Measurements from ENCODE around the gene ANXA6.
A peak's percentile ranks its signal among the peaks of the same experiment; 100 is the strongest.
"Not testable (repeated sequence)": the region's sequence is repeated elsewhere in the genome, so short reads cannot be mapped to it uniquely, and the experiment has no call there.

The ANXA6 gene

DNA sequence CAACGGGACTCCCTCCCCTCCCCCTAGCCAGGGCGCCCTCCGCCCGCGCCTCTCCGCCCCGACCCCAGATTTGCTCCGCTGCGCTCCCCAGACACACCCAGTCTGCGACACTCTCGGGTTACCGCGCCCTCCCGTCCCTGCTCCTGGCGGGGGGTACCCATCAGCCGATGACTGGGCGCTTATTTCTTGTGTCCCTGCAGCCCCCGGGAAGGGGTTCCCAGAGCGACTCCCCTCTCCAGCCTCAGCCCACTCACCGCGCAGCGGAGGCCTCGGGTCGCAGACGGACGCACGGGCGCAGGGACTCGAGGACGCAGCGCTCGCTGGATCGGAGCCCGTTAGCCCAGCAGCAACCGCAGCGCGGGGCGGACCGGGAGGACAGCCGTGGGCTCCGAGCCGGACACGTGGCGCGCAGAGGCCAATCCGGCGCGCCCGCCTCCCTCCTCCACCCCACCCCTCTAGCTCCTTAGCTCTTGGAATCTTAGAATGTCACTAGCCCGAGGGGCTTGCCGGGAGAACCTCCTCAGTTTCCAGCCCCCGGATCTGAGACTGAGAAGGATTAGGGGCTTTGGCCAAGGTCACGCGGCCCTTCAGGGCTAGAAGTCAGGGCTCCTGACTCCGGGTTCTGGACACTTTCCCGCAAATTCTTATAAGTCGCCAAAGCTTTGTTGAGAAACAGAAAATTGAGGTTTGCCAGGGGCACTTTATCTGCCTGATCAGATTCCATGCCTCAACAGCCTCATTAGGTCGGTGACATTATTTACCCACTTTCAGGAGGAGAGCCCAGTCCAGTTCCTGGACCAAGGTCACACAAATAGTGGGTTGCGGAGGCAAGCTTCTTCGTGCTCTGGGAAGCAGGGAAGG, at the start of gene ANXA6:
ANXA6 (minus strand) TSS at position 354 of the 861 bp plus-strand sequence. CDS start 9,878 bp downstream, outside the sequence.
- DNase-seq = peak; percentile 54

DNA sequence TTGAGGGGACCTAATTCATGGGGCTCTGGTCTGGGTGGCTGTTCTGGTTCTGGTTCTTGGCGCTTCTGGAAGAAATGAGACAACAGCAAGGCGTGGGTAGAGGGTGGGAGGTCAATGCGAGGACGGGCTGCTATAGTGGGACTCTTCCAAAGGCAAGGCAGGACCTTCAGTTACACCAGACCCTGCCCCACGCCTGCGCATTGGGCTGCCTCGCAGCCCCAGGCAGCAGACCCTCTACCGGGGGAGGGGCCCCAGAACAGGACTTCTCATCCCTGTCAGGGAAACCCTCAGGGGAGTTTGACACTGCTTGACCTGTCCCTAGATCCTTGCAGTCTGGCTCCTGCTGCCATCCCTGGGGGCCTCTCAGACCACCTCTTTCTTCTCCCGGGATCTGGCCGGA, 47.8 kb upstream of the ANXA6 start:
- no peak for DNase-seq

DNA sequence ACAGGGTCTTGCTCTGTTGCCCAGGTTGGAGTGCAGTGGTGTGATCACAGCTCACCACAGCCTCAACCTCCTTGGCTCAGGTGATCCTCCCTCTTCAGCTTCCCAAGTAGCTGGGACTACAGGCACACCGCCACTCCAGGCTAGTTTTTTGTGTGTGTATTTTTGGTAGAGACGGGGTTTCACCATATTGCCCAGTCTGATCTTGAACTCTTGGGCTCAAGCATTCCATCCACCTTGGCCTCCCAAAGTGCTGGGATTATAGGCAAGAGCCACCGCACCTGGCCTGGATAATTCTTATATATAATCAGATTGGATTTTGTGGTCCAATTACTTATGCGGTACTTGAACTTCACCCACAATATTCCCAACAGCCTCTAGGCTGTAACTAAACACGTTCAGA, 46.5 kb upstream of the ANXA6 start:
- no peak for DNase-seq

DNA sequence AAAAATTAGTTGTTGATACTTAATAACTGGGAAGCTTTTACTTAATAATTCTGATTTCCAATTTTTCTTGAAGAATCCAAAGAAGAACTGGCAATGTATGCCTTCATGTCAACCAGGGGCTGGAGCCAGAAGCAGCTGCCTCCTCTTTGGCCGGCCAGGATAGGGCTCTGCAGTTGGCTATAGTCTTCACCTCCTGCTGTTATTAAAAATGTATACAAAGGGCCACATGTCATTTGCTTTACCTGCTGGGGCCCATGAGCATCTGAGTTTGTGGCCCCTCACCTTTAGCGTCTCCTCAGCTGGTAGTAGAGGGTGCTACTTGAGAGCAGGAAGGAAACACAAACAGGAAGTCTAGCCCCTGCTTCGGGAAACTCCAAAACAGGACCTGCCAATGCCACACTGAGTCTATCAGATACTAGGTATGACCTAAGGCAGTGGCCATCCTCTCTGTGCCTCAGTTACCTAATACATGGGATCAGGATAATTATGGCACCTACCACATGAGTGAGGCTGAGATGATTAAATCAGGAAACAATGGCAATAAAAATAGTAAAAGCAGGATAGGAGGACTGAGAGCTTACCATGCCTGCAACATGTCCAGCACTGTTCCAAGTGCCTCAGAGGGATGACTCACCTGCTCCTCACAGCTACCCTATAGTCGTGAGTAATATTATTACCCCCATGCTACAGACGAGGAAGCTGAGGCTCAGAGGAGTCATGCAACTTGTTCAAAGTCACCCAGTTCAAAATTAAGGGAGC, 45.0 kb upstream of the ANXA6 start:
- peak; percentile 17 for DNase-seq

DNA sequence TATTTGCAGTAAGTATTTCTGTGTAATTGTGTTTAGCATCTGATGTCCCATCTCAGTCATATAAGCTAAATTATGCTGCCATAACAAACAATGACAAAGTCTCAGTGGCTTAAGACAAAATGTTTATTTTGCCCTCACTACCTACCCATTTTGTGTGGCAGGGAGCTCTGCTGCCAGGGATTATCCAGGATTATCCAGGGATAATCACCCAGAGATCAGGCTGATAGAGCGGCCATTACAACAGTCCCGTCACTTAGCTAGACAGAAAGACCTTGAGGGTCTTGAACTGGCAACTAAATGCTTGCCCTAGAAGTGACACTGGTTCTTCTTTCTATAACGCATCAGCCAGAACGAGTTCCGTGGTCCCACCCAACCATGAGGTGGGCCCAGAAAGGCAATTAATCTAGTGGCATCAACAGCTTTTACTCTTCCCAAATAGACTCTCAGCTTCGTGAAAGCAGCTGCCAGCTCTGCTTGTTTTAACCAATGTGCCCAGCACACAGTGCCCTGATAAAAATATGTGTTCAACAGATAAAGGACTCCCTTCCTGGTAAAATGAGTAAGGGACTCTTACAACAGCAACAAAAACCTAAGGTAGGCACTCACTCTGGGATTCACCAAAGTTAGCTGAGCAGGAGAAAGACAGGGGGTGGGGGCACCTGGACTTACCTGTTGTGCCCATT, 43.5 kb upstream of the ANXA6 start:
- DNase-seq = no peak

DNA sequence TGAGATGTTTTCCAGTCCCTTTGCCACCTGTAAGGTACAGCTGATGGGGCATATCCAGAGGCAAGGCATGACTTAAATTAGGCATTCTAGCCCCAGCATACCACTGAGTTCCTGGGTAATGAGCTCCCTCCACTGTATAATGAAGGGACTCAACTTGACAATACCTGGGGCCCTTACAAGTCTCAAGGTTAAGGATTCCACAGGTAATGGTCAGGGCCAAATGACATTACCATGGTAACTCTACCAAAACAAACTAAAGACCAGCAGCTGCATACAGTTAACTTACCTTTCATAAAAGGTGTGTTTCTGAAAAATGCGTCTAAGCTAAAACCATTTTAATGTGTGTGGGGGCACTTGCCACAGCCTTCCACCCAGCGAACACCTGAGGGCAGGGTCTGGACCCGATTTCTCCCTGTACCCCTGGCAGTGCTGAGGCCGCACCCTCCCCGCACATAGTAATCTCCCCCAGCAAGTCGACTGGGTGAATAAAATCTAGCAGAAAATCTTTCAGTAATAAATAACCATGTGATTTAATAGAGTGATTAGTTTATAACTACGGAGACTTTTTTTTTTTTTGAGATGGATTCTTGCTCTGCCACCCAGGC, 42.1 kb upstream of the ANXA6 start:
- DNase-seq = no peak

DNA sequence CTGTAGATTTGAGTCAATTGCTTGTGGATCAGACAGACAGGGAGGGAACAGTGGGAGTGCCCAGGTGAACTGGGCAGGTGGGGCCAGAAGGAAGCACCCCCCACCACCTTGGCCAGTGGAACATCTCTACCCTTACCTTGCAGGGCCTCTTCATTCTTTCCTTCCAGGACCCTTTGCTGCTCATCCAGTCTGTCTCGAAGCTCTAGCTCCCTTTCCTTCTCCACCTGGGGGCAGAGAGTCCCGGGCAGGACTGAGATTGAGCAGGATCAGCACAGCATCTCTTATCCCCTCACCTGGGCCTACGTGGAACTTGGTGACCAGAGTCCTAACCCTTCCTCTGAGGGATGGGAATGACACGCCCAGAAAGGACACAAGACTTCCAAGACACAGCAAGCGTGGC, 41.3 kb upstream of the ANXA6 start:
- DNase-seq = no peak

DNA sequence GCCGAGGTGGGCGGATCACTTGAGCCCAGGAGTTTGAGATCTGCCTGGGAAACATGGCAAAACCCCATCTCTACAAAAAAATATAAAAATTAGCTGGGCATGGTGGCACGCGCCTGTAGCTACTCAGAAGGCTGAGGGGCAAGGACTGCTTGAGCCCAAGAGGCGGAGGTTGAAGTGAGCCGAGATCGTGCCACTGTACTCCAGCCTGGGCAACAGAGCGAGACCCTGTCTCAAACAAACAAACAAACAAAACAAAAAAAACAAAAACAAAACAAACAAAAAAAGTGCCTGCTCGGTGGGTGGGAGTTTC, 39.7 kb upstream of the ANXA6 start:
- not testable (repeated sequence) for DNase-seq

DNA sequence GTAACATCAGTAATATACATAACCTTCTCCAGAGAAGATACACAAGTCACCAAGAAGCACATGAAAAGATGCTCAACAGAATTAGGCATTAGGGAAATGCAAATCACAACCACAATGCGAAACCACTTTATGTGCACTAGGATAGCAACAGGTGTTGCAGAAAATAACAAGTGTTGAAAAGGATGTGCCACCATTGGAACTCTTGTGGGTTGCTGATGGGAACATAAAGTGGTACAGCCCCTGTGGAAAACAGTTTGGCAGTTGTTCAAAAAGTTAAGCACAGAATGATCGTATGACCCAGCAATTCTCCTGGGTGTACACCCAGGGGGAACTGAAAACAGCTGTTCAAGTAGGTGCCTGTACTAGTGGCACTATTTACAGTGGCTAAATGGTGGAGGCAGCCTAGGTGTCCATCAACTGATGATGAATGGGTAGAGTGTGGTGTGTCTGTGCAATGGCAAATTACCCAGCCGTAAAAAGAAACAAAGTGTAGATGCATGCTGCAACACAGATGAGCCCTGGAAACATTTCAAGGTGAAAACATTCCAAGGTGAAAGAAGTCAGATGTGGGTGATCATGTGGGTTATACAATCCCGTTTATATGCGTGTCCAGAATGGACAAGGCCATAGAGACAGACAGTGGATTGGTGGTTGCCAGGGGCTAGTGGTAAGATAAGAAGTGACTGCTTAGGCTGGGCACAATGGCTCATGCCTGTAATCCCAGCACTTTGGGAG, 39.1 kb upstream of the ANXA6 start:
- peak; percentile 63 for DNase-seq

DNA sequence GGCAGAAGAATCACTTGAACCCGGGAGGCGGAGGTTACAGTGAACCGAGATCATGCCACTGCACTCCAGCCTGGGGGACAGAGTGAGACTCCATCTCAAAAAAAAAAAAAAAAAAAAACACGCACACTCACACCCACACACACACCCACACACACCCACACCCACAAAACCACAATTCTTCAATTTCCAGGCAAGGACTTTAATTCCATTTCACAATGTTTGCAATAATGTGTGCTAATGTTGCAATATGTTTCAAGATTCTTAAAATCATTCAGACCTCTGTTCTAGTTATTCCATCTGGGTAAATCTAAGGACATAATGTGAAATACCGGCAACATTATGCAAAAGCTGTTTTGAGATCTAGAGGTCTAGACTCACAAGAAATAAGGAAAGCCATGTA, 38.0 kb upstream of the ANXA6 start:
- DNase-seq = peak; percentile 88

DNA sequence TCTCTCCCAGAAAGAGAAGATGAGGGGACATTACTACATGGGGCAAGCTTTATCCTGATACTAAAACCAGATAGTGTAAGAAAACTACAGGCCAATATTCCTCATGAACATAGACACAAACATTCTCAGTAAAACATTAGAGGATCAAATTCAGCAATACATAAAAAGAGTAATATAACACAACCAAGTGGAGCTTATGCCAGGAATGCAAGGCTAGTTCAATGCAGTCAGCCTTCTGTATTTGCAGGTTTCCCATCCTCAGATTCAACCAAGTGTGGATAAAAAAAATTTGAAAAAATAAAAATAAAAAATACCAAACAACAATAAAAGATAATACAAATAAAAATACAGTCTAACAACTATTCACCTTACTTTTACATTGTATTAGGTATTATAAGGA, 35.0 kb upstream of the ANXA6 start:
- no peak for DNase-seq

DNA sequence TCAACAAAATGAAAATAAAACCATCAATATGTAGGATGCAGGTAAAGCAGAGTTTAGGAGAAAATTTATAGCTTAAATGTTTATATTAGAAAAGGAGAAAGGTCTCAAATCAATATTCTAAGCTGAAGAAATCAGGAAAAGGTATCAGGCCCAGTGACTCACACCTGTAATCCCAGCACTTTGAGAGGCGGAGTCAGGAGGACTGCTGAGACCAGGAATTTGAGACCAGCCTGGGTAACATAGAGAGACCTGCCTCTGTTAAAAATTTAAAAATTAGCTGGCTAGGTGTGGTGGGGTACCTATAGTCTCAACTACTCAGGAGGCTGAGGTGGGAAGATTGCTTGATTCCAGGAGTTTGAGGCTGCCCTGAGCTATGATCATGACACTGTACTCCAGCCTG, 34.1 kb upstream of the ANXA6 start:
- no peak for DNase-seq

DNA sequence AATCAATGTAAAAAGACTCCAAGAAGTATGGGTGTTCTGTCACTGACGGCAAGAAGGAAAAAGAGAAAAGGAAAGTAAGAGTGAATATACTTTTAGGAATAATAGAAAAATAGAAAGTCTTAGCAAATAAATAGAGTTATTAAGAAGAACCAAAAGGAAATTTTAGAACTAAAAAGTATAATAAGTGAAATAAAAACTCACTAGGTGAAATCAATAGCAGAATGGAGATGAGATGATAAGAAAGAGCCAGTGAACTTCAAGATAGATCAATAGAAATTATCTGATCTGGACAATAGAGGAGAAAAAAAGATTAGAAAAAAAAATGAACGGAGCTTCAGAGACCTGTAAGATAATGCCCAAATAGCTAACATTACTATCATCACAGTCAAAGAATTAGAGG, 31.6 kb upstream of the ANXA6 start:
- DNase-seq = no peak

DNA sequence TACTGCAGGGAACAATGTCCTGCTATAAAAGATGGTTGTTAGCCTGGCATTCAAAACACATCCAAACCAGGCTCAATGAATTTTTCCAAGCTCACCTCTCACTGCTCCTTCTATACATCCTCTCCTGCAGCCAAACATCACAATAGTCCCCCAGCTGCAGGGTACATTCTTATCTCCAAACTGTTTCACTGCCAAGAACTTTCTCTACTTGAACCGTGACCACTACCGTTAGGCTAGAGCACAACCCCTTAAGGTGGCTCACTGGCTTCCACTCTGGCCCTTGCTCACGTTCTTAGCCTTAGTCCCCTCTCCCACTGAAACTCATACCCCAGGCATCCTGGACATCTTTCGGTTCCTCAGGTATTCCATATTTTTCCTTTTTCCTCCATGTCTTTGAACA, 29.0 kb upstream of the ANXA6 start:
- DNase-seq = no peak

DNA sequence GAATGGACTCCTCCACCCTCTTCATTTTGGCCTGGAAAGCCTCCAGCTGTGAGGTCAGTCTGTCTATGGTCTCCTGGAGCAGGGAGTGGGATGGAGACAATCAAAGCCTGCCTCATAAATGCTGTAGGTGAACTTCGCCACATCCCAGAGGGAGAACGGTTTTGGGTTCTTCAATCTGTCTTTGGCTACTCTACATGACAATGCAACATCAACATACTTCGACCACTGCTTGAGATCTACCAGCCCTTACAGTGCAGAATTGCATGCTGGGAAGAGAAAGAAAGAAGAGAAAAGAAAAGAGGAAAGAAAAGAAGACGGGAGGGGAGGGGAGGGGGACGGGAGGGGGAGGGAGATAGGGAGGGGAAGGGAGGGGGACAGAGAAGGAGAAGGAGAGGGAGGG, 28.5 kb upstream of the ANXA6 start:
- DNase-seq = no peak

DNA sequence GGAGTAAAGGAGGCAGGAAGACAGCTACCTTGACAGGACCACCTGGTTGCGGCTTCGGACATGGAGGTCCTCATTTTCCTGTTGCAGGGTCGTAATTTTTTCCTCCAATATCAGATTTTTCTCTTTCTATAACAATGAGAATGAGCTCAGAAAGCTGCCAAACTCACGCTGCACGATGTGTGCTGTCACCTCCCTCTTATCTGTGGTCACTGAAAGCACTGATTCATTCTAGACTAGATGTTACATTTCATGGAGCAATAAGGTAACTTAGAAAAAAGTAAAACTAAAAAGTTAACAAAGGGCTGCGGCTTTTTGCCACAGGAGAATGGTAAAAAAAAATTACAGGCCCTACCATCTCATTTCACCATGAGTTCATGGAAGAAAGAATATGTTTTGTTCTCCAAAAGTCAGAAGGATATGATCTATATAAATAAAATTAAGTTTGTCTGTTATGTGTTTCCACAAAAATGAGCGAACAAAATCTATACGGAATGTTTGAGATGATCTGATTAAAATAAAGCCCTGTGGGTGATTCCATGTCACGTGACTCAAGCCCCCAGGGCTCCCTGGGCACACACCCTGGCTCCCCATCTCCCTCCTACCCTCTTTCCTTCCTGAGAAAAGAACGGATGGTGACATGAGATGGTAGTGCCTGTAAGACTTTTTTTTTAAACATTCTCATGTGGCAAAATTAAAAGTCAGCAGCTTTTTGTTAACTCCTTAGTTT, 26.9 kb upstream of the ANXA6 start:
- no peak for DNase-seq

DNA sequence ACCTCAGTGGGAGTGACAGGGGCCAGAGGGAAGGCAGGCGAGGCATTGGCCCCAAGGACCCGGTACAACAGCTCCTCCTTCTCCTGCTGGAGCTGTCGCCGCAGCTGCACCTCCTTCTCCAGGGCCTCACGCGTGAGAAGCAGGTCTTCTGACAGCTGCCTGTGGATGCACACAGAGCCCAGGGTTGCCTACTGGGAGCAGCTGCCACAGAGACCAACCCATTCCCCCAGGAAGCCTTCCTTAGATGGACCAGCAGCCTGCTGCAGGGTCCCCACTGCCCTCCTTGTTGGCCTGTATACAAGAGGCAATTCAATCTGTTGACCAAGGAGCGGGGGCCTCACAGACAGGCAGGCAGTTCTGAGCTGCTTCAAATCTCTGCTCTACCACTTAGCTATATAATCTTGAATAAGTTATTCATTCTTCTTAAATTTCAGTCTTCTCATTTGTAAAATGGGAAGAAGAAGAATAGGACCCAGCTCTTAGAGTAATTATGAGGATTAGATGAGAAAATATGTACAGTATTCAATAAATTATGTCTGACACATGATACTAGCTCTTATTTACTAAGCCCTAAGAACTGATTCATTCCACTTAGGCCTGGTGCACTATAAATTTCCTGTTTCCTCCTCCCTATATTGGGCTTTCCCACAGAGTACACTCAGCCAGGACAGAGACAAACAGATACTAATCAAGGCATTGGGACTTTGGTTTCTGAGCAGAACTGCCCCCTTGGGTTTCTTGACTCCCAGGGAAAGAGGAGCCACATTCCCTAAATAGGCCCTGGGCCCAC, 26.1 kb upstream of the ANXA6 start:
- DNase-seq = no peak

DNA sequence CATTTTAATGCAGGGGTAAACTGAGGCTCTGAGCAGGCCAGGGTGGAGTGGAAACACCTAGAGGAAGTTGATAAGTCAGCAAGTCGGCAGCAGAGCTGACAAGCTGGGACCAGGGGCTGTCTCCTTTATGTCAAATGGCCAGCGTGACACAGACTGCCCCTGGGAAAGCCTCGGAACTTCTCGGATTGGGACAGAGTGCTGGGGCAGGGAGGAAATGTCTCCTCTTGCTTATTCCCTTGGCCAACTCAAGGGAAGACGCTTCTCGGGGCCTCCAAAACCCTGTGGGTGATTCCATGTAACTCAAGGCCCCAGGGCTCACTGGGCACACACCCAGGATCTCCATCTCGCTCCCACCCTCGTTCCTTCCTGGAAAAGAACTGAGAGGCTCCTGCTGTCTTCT, 25.4 kb upstream of the ANXA6 start:
- no peak for DNase-seq

DNA sequence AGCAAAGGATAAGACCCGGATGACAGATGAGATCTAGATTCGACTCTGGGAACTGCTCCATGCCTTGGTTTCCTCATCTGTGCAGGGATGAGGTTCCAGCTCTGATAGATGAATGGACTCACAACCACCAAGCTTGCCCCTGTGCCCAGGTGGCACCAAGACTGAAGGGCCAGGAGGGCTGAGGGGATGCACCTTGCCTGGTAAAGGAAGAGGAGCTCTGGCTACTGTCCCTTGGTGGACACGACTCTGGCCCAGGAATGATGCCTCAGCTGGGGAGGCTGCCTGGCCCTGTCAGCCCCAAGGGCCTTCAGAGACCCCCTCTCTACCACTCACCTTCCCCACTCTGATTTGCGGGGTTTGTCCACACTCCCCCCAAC, 24.9 kb upstream of the ANXA6 start:
- DNase-seq = no peak

DNA sequence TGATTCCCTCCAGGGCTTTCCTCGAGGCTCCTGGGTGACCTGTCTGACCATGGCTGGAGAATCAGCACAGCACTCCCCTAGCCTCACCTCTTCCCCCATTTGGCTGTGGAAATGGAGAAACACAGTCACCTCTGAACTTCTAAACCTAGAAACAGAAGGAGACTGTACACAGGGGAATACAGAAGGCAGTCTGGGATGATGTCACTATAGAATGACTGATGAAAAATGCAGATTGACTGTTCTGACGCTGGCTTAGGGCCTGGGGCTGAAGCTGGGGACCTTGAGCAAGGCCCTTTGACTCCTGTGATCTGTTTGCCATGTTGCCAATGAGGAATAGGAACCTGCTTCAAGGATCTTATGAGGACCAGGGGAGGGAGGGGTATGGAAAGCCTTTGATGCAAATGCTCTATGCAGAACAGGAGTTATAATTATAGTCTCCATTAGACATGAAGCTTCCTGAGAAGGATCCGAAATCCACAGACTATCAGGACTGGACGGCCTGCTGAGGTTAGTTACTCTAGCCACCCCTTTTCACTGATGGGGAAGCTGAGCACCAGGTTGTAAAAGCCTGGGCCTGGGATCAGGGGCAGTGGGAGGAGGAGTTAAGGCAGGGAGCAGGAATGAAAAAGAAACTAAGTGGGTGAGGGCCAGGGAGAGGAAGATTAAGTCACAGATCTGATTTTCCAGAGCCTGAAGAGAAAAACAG, 24.4 kb upstream of the ANXA6 start:
- DNase-seq = no peak

DNA sequence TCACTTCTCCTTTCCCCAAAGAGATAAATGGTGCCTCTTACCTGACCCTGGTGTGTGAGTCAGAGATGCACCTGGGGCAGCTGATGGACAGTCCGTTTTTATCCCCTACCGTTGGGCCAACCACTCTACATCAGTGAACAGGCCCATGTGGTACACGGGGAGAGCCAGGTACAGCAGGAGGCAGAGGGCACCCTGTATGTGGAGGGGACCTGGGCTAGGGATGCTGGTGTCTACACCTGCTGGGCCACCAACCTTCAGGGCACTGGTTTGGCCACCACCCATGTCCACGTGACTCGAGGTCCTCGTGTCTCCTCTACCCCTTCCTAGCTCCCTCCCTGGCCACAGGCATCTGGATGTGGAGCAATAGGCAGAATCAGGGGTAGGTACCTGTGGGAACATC, 22.7 kb upstream of the ANXA6 start:
- no peak for DNase-seq

Data from MV-4-11 (cell line).